PC-3 (cell line): ENCODE data around the gene EXOC4.

Experiments used
- EZH2 ChIP-seq: fragments of 300-600 bp; sonication (generic); IDR thresholded peaks from one replicate; pipeline ENCODE4 v1.6.1; 2017; ENCODE audit warnings: antibody characterized with exemption, mild to moderate bottlenecking, low read length; ENCODE audit not compliant: unreplicated experiment
- EZH2phosphoT487 ChIP-seq: fragments of 300-600 bp; sonication (generic); IDR thresholded peaks from 2 replicates; pipeline ENCODE4 v1.6.1; 2018; ENCODE audit warnings: mild to moderate bottlenecking, antibody characterized with exemption, low read length, borderline replicate concordance

DNA sequence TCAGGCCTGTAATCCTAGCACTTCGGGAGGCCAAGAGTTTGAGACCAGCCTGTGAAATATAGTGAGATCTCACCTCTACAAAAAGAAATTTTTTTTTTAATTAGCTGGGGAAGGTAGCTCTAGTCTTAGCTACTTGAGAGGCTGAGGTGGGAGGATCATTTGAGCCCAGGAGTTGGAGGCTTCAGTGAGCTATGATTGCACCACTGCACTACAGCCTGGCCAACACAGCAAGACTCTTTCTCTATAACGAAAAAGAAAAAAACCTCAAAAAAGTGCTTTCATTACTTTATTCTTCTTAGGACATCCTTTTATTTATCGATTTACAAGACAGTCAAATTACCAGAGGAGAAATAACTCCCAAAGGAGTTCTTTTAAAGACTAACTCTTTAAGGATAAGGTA, 49.4 kb upstream of the EXOC4 start:
- no peak for TF ChIP-seq EZH2phosphoT487
- no peak for TF ChIP-seq EZH2
